Large intestine (tissue), 3 donors: Measurements from ENCODE around the gene FBXW4. TPM values are rescaled to one million over a fixed set of nuclear protein-coding genes. Genes with fewer than 3 reads are reported as not detected.

Source experiments
- DNase-seq, 2 donors: peaks; one replicate each; pipeline versions ENCODE4 v3.0.0 to v3.0.0-alpha.2; 2013
- H3K27ac ChIP-seq: one replicate; pipeline ENCODE4 v1.5.1; 2013; ENCODE audit warnings: low read length
- H3K27me3 ChIP-seq: 2 replicates; pipeline ENCODE4 v1.6.1; 2013; ENCODE audit warnings: low read length; ENCODE audit not compliant: control insufficient read depth, insufficient read depth
- H3K36me3 ChIP-seq: 2 replicates; pipeline ENCODE4 v1.6.1; 2013; ENCODE audit warnings: low read length; ENCODE audit not compliant: control insufficient read depth, insufficient read depth
- H3K4me1 ChIP-seq: one replicate; pipeline ENCODE4 v1.6.1; 2013; ENCODE audit warnings: low read length; ENCODE audit not compliant: control insufficient read depth, insufficient read depth
- H3K4me3 ChIP-seq: one replicate; pipeline ENCODE4 v1.5.1; 2013; ENCODE audit warnings: low read length
- H3K9me3 ChIP-seq: one replicate; pipeline ENCODE4 v1.6.1; 2013; ENCODE audit warnings: mild to moderate bottlenecking, low read depth, low read length, moderate library complexity; ENCODE audit not compliant: control insufficient read depth
- WGBS: methylation state at CpG from one replicate; pipeline ENCODE4 v1.1.5; 2013; ENCODE audit warnings: low lambda C conversion rate; ENCODE audit not compliant: insufficient coverage; 5-methylcytosine and 5-hydroxymethylcytosine counted together
- polyA plus RNA-seq: library from polyadenylated mRNA; unstranded; fragments of 120-200 nt; gene quantifications from one replicate; pipeline ENCODE4 v1.2.1, GENCODE V29; 2013

The FBXW4 gene
- polyA plus RNA-seq, 1 donor, result 45.7 TPM

- WGBS, result no CpG with 5 or more reads among the region's 2 CpGs
- H3K27me3 ChIP-seq, result no peaks in the 10 kb centered on the region
- no peaks in the 10 kb centered on the region for H3K36me3 ChIP-seq
- peaks cover 7% of the 10 kb centered on the region for H3K4me1 ChIP-seq
- no peak overlapping the region for H3K4me3 ChIP-seq
- no peak for DNase-seq
- H3K27ac ChIP-seq, result no peak overlapping the region
- no peaks in the 10 kb centered on the region for H3K9me3 ChIP-seq
Observed at GRCh38 chr10:101721806-101722205, 26.8 kb upstream of the FBXW4 start.

- Histone ChIP-seq H3K4me3 (no peak overlapping the region), H3K36me3 (no peaks in the 10 kb centered on the region), H3K4me1 (peaks cover 3% of the 10 kb centered on the region), H3K27me3 (no peaks in the 10 kb centered on the region), H3K9me3 (no peaks in the 10 kb centered on the region), H3K27ac (no peak overlapping the region)
- 100% methylated on average over 1 of the region's 6 CpGs for WGBS
- DNase-seq, result no peak
Observed at GRCh38 chr10:101720606-101721230, 25.7 kb upstream of the FBXW4 start.

DNA sequence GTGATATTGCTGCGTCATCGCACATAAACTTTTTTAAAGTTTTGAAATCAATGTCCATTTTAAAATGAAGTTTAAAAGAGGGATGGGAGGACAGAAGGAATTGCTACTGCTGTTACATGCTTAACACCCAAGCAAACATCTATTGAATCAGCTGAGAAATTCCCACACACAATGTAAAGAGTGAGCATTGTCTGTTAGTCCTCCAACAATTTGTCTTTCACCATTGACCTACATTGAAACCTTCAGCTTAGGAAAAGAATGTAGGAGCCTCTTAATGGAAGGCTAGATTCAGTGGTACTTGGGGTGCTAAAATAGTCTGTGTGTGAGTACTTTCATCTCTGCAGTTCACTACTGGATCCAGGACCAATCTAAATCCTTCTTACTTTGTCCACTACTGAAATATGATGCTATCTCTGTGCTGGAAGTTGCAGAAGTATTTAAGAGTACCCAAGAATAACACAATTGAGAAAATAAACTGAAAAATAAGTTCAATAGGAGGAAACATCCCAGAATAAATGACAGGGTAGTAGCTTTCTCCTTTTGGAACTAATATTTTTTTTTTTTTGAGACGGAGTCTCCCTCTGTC lies 23.8 kb upstream of the FBXW4 start:
- H3K27ac ChIP-seq, result no peak overlapping the region
- no peaks in the 10 kb centered on the region for H3K27me3 ChIP-seq
- no peaks in the 10 kb centered on the region for H3K36me3 ChIP-seq
- no peaks in the 10 kb centered on the region for H3K9me3 ChIP-seq
- no peaks in the 10 kb centered on the region for H3K4me1 ChIP-seq
- no peak for DNase-seq
- no peak overlapping the region for H3K4me3 ChIP-seq
- WGBS, result 100% methylated on average over 2 of the region's 3 CpGs

GRCh38 chr10:101716891-101717659 lies 22.1 kb upstream of the FBXW4 start:
- H3K9me3 ChIP-seq, result no peaks in the 10 kb centered on the region
- no peaks in the 10 kb centered on the region for H3K4me1 ChIP-seq
- H3K36me3 ChIP-seq, result no peaks in the 10 kb centered on the region
- no peak overlapping the region for H3K27ac ChIP-seq
- no peak overlapping the region for H3K4me3 ChIP-seq
- H3K27me3 ChIP-seq, result no peaks in the 10 kb centered on the region
- WGBS, result 55% methylated on average over 2 of the region's 10 CpGs
- DNase-seq, result peak in 1 of 2 donors; percentile 9

DNA sequence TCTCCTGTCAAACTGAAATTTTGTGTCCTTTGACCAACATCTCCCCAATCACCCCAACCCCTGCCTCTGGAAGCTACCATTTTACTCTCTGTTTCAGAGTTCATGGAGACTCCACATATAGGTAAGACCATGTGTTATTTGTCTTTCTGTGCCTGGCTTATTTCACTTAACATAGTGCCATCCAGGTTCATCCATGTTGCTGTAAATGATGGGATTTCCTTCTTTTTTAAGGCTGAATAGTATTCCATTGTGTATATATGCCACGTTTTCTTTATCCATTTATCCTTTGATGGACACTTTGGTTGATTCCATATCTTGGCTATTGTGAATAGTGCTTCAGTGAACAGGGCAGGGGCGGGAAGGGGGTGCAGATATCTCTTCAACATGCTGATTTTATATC lies 18.0 kb upstream of the FBXW4 start:
- no peaks in the 10 kb centered on the region for H3K4me1 ChIP-seq
- no peak overlapping the region for H3K4me3 ChIP-seq
- WGBS, result no CpG with 5 or more reads among the region's 2 CpGs
- no peaks in the 10 kb centered on the region for H3K9me3 ChIP-seq
- no peak for DNase-seq
- H3K27ac ChIP-seq, result no peak overlapping the region
- peaks cover 6% of the 10 kb centered on the region for H3K27me3 ChIP-seq
- H3K36me3 ChIP-seq, result no peaks in the 10 kb centered on the region

- WGBS, result 86% methylated on average over 1 of the region's 2 CpGs
- no peak for DNase-seq
- Histone ChIP-seq H3K4me3 (no peak overlapping the region), H3K4me1 (no peaks in the 10 kb centered on the region), H3K9me3 (no peaks in the 10 kb centered on the region), H3K27me3 (peaks cover 9% of the 10 kb centered on the region), H3K27ac (no peak overlapping the region), H3K36me3 (no peaks in the 10 kb centered on the region)
Observed at GRCh38 chr10:101710793-101711192, 15.8 kb upstream of the FBXW4 start.

GRCh38 chr10:101710059-101710695 lies 15.2 kb upstream of the FBXW4 start:
- DNase-seq, result no peak

GRCh38 chr10:101709359-101710058 lies 14.5 kb upstream of the FBXW4 start:
- Histone ChIP-seq H3K4me1 (no peaks in the 10 kb centered on the region), H3K9me3 (no peaks in the 10 kb centered on the region), H3K27me3 (peaks cover 9% of the 10 kb centered on the region), H3K4me3 (no peak overlapping the region), H3K27ac (no peak overlapping the region), H3K36me3 (no peaks in the 10 kb centered on the region)
- WGBS, result 97% methylated on average over 5 of the region's 9 CpGs
- no peak for DNase-seq

More at GRCh38 chr10:101710059-101710695, 15.2 kb upstream of the FBXW4 start:
- WGBS, result 60% methylated on average over 1 of the region's 9 CpGs
- H3K27me3 ChIP-seq, result peaks cover 9% of the 10 kb centered on the region
- H3K36me3 ChIP-seq, result no peaks in the 10 kb centered on the region
- no peak overlapping the region for H3K4me3 ChIP-seq
- no peaks in the 10 kb centered on the region for H3K9me3 ChIP-seq
- no peak overlapping the region for H3K27ac ChIP-seq
- H3K4me1 ChIP-seq, result no peaks in the 10 kb centered on the region

GRCh38 chr10:101708870-101709269 lies 13.9 kb upstream of the FBXW4 start:
- Histone ChIP-seq H3K4me1 (no peaks in the 10 kb centered on the region), H3K27me3 (peaks cover 9% of the 10 kb centered on the region), H3K36me3 (no peaks in the 10 kb centered on the region), H3K9me3 (no peaks in the 10 kb centered on the region), H3K4me3 (no peak overlapping the region), H3K27ac (no peak overlapping the region)
- 83% methylated on average over 1 of the region's 2 CpGs for WGBS
- DNase-seq, result no peak

DNA sequence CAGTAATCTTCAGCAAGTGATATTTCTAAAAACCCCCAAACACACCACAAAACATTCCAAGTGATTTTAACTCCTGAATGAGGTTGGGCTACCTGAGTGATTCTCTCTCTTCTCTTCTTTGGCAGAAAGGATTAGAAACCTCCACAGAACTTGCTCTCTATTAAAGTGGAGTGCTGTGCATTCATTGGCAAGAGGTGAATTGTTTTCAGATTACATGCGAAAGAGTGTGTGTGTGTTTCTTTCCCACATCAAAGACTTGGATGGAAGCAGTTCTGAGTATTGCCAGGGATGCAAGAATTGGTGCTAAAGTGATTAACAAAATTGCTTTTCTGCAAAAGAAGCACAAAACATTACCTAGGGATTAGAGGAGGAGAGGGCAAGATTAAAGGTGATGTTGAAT lies 13.1 kb upstream of the FBXW4 start:
- Histone ChIP-seq H3K9me3 (no peaks in the 10 kb centered on the region), H3K4me3 (no peak overlapping the region), H3K27ac (no peak overlapping the region), H3K27me3 (peaks cover 9% of the 10 kb centered on the region), H3K4me1 (no peaks in the 10 kb centered on the region), H3K36me3 (no peaks in the 10 kb centered on the region)
- WGBS, result 80% methylated on average over 1 of the region's 1 CpG
- no peak for DNase-seq
